ENCODE data around the gene SEPTIN11.
A peak's percentile ranks its signal among the peaks of the same experiment; 100 is the strongest.

The SEPTIN11 gene

GRCh38 chr4:76949276-76950051 lies at the start of gene SEPTIN11:
SEPTIN11 (plus strand) TSS chr4:76949752; CDS start chr4:76949904, 152 bp downstream.
- DNase-seq, result peak; percentile 78

GRCh38 chr4:76902233-76902890 lies 47.2 kb upstream of the SEPTIN11 start:
- no peak for DNase-seq

- no peak for DNase-seq
Observed at GRCh38 chr4:76904646-76905190, 44.8 kb upstream of the SEPTIN11 start.

- DNase-seq, result no peak
Observed at GRCh38 chr4:76905521-76905920, 44.0 kb upstream of the SEPTIN11 start.

- DNase-seq, result no peak
Observed at GRCh38 chr4:76909711-76910110, 39.8 kb upstream of the SEPTIN11 start.

- no peak for DNase-seq
Observed at GRCh38 chr4:76920715-76921114, 28.8 kb upstream of the SEPTIN11 start.

GRCh38 chr4:76923619-76924357 lies 25.8 kb upstream of the SEPTIN11 start:
- DNase-seq, result no peak

- no peak for DNase-seq
Observed at GRCh38 chr4:76926841-76927240, 22.7 kb upstream of the SEPTIN11 start.

- no peak for DNase-seq
Observed at GRCh38 chr4:76930685-76931084, 18.9 kb upstream of the SEPTIN11 start.

GRCh38 chr4:76931087-76931486 lies 18.5 kb upstream of the SEPTIN11 start:
- no peak for DNase-seq

GRCh38 chr4:76931576-76932276 lies 17.8 kb upstream of the SEPTIN11 start:
- DNase-seq, result no peak

- no peak for DNase-seq
Observed at GRCh38 chr4:76939184-76939583, 10.4 kb upstream of the SEPTIN11 start.

- DNase-seq, result no peak
Observed at GRCh38 chr4:76943129-76943620, 6.4 kb upstream of the SEPTIN11 start.

GRCh38 chr4:76943790-76944189 lies 5.8 kb upstream of the SEPTIN11 start:
- no peak for DNase-seq

- no peak for DNase-seq
Observed at GRCh38 chr4:76947369-76947768, 2.2 kb upstream of the SEPTIN11 start.

GRCh38 chr4:76948443-76949275 lies 893 bp upstream of the SEPTIN11 start:
- peak; percentile 43 for DNase-seq

GRCh38 chr4:76950052-76950955 lies 752 bp downstream of the SEPTIN11 start:
- DNase-seq, result no peak

GRCh38 chr4:76950956-76951671 lies 1.6 kb downstream of the SEPTIN11 start:
- DNase-seq, result peak; percentile 15

GRCh38 chr4:76951672-76952010 lies 2.1 kb downstream of the SEPTIN11 start:
- DNase-seq, result no peak

GRCh38 chr4:76952071-76952470 lies 2.5 kb downstream of the SEPTIN11 start:
- DNase-seq, result no peak

Data from GF-D8 (cell line).